Measurements from ENCODE around the gene BTN3A1. TPM values are rescaled to one million over a fixed set of nuclear protein-coding genes. Genes with fewer than 3 reads are reported as not detected.

Gene BTN3A1
- total and polyA plus RNA-seq, 10 of the 15 experiments (the other 5 are each of a cell fraction or from before 2014, with no cell fraction given) = 5.6 to 60.1 (median 16.1) TPM

DNA sequence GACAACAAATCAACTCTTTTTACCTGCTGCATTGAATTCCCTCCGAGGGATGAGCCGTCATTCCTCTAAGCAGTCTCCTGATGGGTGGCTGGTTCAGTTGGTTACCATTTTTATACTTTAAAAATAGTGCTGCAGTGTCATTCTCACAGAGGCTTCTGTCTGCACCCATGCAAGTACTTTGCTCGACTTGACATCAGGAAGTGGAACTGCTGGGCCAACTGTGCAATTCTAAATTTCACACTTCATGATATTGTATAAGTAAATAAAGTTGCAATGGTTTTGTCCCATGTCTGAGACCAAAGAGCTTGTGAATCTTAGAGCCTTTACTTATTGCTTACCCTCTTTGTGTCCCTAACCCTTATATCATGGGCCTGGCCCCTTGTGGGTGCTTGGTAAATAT, 2.5 kb downstream of the BTN3A1 start:
- Histone ChIP-seq H3K4me3 (no peak overlapping the region), H3K4me2 (ENCODE audit: control insufficient read depth, insufficient read depth) (peak overlapping the region; percentile 50; the same call in 1 of the 2 replicates), H3K4me1 (ENCODE audit: control insufficient read depth, insufficient read depth, low read length) (peaks cover 21% of the 10 kb centered on the region), H3K27ac (ENCODE audit: control insufficient read depth, insufficient read depth) (no peak overlapping the region), H3K9ac (ENCODE audit: control insufficient read depth, insufficient read depth, low read length) (no peak overlapping the region), H3K79me2 (ENCODE audit: control insufficient read depth, insufficient read depth, low read length) (peaks cover 11% of the 10 kb centered on the region), H4K20me1 (ENCODE audit: control insufficient read depth, insufficient read depth) (no peaks in the 10 kb centered on the region), H3K27me3 (replicated peaks in 1 of 2; ENCODE audit: control insufficient read depth in 2 of 2, insufficient read depth in 2 of 2, low read length in 1 of 2) (no peaks in the 10 kb centered on the region), H3K9me3 (replicated peaks; ENCODE audit: control insufficient read depth, insufficient read depth, low read length) (no peaks in the 10 kb centered on the region), H2AFZ (ENCODE audit: control insufficient read depth, low read depth, low read length) (no peak overlapping the region), H3K36me3 (ENCODE audit: control insufficient read depth in 2 of 2, insufficient read depth in 2 of 2, low read length in 1 of 2) (peaks cover 0 to 3% of the 10 kb centered on the region in 2 experiments; a peak in 1 of 4 replicates)
- intact Hi-C loops (cut with micrococcal nuclease; ENCODE audit: unreplicated experiment) = loop anchor here (5.0 kb wide), 1 partner anchor 62 kb away; no protein-coding TSS in a partner anchor
- TF ChIP-seq ZNF384 (IDR thresholded peaks at IDR 0.05; ENCODE audit: borderline replicate concordance, low read depth, low read length) = no peak
- no peak for TF ChIP-seq YBX1 (IDR thresholded peaks at IDR 0.05)
- TF ChIP-seq, protein P1, sequence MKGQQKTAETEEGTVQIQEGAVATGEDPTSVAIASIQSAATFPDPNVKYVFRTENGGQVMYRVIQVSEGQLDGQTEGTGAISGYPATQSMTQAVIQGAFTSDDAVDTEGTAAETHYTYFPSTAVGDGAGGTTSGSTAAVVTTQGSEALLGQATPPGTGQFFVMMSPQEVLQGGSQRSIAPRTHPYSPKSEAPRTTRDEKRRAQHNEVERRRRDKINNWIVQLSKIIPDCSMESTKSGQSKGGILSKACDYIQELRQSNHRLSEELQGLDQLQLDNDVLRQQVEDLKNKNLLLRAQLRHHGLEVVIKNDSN (IDR thresholded peaks at IDR 0.05; ENCODE audit: borderline replicate concordance, extremely low read length, insufficient read depth, low read depth, low read length) = no peak
- TF ChIP-seq, protein P2, sequence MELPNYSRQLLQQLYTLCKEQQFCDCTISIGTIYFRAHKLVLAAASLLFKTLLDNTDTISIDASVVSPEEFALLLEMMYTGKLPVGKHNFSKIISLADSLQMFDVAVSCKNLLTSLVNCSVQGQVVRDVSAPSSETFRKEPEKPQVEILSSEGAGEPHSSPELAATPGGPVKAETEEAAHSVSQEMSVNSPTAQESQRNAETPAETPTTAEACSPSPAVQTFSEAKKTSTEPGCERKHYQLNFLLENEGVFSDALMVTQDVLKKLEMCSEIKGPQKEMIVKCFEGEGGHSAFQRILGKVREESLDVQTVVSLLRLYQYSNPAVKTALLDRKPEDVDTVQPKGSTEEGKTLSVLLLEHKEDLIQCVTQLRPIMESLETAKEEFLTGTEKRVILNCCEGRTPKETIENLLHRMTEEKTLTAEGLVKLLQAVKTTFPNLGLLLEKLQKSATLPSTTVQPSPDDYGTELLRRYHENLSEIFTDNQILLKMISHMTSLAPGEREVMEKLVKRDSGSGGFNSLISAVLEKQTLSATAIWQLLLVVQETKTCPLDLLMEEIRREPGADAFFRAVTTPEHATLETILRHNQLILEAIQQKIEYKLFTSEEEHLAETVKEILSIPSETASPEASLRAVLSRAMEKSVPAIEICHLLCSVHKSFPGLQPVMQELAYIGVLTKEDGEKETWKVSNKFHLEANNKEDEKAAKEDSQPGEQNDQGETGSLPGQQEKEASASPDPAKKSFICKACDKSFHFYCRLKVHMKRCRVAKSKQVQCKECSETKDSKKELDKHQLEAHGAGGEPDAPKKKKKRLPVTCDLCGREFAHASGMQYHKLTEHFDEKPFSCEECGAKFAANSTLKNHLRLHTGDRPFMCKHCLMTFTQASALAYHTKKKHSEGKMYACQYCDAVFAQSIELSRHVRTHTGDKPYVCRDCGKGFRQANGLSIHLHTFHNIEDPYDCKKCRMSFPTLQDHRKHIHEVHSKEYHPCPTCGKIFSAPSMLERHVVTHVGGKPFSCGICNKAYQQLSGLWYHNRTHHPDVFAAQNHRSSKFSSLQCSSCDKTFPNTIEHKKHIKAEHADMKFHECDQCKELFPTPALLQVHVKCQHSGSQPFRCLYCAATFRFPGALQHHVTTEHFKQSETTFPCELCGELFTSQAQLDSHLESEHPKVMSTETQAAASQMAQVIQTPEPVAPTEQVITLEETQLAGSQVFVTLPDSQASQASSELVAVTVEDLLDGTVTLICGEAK (IDR thresholded peaks at IDR 0.05; ENCODE audit: borderline replicate concordance) = peak; percentile 46; the same call in 1 of the 2 replicates
- TF ChIP-seq ZSCAN29 (IDR thresholded peaks at IDR 0.05) = no peak
- TF ChIP-seq, protein P3, sequence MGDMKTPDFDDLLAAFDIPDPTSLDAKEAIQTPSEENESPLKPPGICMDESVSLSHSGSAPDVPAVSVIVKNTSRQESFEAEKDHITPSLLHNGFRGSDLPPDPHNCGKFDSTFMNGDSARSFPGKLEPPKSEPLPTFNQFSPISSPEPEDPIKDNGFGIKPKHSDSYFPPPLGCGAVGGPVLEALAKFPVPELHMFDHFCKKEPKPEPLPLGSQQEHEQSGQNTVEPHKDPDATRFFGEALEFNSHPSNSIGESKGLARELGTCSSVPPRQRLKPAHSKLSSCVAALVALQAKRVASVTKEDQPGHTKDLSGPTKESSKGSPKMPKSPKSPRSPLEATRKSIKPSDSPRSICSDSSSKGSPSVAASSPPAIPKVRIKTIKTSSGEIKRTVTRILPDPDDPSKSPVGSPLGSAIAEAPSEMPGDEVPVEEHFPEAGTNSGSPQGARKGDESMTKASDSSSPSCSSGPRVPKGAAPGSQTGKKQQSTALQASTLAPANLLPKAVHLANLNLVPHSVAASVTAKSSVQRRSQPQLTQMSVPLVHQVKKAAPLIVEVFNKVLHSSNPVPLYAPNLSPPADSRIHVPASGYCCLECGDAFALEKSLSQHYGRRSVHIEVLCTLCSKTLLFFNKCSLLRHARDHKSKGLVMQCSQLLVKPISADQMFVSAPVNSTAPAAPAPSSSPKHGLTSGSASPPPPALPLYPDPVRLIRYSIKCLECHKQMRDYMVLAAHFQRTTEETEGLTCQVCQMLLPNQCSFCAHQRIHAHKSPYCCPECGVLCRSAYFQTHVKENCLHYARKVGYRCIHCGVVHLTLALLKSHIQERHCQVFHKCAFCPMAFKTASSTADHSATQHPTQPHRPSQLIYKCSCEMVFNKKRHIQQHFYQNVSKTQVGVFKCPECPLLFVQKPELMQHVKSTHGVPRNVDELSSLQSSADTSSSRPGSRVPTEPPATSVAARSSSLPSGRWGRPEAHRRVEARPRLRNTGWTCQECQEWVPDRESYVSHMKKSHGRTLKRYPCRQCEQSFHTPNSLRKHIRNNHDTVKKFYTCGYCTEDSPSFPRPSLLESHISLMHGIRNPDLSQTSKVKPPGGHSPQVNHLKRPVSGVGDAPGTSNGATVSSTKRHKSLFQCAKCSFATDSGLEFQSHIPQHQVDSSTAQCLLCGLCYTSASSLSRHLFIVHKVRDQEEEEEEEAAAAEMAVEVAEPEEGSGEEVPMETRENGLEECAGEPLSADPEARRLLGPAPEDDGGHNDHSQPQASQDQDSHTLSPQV (IDR thresholded peaks at IDR 0.05) = no peak
- ChIA-PET CTCF (interaction anchor here (1.3 to 1.4 kb wide), 2 partner anchors 11 to 21 kb away, joined by 3 read pairs; no protein-coding TSS in a partner anchor), RAD21 (ENCODE audit: unreplicated experiment) (interaction anchor here (1.0 kb wide), 1 partner anchor 60 kb away, joined by 3 read pairs; no protein-coding TSS in a partner anchor), SMC1A (ENCODE audit: uncharacterized antibody, unreplicated experiment) (interaction anchor here (1.8 kb wide), 1 partner anchor 41 kb away, joined by 7 read pairs; no protein-coding TSS in a partner anchor), POLR2A (no interaction called here)
- no peak for DNase-seq (ENCODE audit: low read depth, low spot score)
- no peak for ATAC-seq
- BruUV-seq (replicated peaks) = no TSS peak
- WGBS (ENCODE audit: insufficient coverage, insufficient replicate concordance, low lambda C conversion rate, missing lambda C conversion rate) = 65% methylated on average over 3 of the region's 3 CpGs
- no peak for FAIRE-seq
- in situ Hi-C loops (cut with MboI) = no loop called here
